Measurements from ENCODE around the gene LBX2.

GRCh38 chr2:74531666-74532065, 32.3 kb upstream of the LBX2 start:
- no peak for TF ChIP-seq GATA2 (IDR thresholded peaks at IDR 0.05; ENCODE audit: low read depth, low read length)
- TF ChIP-seq GATA3 (IDR thresholded peaks at IDR 0.05; ENCODE audit: low read depth, low read length): no peak
